GM21360 (cell line): ENCODE data around the gene CEP20.

Source experiments
- ATAC-seq: cut with Tn5 transposase; IDR thresholded peaks from one replicate; pipeline ENCODE4 v1.9.1; 2021; ENCODE audit warnings: mild to moderate bottlenecking, moderate library complexity; ENCODE audit not compliant: unreplicated experiment

CEP20 gene

DNA sequence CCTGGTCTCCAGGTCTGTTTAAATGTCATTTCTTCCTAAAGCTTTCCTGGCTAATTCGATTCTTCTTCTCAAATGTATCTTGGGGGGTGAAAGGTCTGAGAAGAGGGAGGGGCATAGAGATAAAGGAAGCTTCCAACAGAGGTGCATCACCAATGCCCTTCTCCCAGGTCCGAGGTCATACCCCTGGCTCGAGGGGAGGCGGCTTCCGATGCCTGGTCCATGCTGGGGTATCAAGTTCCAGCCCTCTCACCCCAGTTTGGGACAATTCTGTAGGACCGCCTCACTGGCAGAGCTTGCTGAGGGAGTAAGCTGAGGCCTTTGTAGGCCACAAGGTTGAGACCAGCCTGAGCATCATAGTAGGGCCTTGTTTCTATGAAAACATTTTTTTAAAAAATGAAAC is 10.3 kb upstream of the CEP20 start:
- no peak for ATAC-seq

DNA sequence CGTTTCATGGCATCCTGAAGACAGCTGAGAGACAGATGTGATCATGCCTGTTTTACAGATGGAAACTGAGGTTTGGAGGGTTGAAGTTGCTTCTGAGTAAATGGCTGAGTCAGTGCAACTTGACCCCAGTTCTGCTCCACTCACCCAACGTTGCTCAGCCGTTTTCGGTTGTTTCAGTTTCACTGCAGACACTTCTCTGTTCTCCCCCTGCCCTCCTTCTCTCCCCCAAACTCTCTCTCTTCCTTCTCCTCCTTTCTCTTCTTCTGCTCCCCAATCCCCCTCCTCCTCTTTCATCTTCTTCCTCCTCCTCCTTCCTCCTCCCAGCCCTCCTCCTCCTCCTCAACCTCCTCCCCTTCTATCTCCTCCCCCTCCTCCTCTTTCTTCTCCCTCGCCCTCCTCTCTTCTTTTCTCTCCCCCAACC is 9.4 kb upstream of the CEP20 start:
- peak; percentile 57 for ATAC-seq

DNA sequence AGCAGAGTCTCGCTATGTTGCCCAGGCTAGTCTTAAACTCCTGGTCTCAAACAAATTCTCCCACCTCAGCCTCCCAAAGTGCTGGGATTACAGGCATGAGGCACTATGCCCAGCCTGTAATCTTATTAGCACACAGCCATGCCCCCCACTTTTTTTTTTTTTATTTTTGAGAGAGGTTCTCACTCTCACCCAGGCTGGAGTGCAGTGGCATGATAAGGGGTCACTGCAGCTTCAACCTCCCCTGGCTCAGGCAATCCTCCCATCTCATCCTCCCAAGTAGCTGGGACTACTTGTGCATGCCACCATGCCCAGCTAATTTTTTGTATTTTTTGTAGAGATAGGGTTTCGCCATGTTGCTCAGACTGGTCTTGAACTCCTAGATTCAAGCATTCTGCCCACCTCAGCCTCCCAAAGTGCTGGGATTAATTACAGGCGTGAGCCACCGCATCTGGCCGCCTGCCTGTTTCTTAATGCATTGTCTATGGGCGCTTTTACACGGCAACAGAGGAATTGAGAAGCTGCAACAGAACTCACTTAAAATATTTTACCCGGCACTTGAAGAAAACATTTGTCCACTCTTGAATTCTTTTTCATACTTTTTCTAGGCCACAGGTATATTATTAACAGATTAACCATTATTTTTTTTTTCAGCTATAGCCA is 8.8 kb upstream of the CEP20 start:
- no peak for ATAC-seq

DNA sequence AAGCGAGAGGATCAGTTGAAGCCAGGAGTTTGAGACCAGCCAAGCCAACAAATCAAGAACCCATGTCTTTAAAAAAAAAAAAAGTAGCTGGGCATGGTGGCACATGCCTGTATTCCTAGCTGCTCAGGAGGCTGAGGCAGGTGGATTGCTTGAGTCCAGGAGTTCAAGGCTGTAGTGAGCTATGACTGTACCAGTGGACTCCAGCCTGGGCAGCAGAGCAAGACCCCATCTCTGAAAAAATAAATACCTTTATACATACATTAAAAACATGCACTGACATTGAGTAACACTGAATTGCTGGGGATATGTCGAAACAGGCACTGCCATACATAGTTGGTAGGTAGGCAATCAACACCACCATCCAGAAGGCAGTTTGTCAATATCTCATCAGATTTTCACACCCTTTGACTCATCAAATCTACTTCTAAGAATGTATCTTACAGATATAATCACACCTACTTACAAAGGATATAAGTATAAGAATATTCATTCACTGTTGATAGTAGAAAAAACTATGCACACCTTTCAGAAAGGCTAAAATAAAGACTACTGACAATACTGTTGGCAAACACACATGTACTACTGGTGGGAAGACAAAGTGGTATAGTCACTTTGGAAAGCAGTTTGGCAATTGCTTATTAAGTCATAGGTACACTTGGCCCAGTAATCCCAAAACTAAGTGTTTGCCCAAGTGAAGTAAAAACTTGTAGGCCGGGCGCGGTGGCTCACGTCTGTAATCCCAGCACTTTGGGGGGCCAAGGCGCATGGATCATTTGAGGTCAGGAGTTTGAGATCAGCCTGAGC is 6.4 kb upstream of the CEP20 start:
- no peak for ATAC-seq

DNA sequence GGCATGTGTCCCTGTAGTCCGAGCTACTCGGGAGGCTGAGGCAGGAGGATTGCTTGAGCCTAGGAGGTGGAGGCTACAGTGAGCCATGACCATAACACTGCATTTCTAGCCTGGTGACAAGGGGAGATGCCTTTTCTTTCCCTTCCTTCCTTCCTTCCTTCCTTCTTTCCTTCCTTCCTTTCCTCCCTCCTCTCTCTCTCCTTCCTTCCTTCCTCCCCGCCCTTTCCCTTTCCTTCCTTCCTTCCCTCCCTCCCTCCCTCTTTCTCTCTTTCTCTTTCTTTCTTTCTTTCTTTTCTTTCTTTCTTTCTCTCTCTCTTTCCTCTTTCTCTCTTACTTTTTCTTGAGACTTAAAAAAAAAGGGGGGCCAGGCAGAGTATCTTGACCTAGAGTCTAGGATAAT is 3.1 kb upstream of the CEP20 start:
- no peak for ATAC-seq

DNA sequence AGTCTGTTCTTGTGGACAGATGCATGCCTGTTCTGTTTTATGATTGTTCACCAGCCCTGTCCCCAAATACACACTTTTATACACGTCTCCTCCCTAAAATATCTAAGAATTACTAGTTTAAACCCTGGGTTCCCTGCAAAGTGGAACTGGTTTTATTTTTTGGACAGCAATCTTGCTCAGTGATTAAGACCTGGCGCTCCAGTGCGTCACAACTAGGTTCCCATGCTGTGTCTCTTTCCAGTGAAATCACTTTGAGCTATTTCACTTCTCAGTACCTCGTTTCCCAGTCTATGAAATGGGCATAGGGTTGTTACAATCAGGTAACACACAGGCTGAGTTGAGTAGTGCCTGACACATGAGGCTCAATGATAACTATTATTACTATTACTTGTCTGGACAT is 1.1 kb downstream of the CEP20 start:
- no peak for ATAC-seq

DNA sequence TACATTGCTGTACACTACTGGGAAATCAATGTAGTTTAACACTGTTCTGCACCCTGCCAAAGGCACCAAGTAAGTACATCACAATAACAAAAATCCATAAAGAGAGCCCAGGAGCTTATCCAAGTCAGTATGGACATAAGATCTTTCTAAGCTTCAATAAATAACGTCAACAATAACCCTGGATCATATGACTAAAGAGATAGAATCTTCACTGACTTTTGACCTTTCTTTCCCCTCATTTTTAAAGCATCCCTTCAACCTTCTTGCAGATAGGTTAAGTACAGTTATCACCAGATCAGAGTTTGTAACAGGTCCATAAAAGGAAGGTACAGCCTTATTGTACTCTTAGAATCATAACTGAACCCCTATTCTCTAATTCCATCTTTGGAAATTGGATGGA is 2.3 kb downstream of the CEP20 start:
- no peak for ATAC-seq

DNA sequence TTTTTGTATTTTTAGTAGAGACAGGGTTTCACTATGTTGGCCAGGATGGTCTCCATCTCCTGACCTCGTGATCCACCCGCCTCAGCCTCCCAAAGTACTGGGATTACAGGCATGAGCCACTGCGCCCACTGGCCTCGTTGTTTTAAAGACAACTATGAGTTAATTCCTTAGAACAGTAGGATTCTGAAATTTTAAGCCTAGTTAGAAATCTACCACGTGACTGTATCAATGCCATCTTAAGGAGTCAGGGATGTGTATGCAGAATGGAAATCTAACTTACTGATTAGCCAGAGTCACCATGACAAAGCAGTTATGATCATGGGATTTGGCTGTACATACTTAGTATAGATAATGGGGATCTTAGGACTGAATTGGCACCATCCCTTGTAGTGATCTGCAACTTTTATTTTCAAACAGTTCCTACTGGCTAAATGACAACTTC is 2.8 kb downstream of the CEP20 start:
- ATAC-seq: no peak

DNA sequence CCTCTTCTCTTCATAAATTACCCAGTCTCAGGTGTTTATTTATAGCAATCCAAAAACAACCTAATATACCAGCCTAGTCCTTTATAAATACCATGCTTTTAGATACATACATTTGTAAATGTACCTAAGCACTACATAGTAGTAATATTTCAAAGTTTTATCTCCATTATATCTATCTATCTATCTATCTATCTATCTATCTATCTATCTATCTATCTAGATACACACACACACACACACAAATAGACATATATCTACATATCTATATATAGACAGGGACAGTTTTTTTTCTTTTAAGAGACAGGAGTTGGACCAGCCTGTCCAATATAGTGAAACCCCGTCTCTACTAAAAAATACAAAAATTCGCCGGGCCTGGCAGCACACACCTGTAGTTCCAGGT is 5.8 kb downstream of the CEP20 start:
- ATAC-seq: no peak

DNA sequence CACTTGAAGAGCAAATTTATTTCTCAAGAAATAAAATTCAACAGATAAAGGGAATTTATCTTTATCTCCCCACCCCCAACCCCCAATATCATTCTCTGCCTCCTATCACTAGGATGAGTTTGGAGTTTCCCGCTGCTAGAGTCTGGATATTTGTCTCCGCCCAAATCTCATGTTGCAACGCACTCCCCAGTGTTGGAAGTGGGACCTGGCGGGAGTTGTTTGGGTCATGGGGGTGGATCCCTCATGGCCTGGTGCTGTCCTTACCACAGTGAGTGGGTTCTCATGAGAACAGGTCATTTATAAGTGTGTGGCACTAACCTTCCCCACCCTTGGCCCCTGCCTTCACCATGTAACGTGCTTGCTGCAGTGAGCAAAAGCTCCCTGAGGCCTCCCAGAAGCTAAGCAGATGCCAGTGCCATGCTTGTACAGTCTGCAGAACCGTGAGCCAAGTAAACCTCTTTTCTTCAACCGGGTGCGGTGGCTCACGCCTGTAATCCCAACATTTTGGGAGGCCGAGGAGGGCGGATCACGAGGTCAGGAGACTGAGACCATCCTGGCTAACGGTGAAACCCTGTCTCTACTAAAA is 6.5 kb downstream of the CEP20 start:
- no peak for ATAC-seq

DNA sequence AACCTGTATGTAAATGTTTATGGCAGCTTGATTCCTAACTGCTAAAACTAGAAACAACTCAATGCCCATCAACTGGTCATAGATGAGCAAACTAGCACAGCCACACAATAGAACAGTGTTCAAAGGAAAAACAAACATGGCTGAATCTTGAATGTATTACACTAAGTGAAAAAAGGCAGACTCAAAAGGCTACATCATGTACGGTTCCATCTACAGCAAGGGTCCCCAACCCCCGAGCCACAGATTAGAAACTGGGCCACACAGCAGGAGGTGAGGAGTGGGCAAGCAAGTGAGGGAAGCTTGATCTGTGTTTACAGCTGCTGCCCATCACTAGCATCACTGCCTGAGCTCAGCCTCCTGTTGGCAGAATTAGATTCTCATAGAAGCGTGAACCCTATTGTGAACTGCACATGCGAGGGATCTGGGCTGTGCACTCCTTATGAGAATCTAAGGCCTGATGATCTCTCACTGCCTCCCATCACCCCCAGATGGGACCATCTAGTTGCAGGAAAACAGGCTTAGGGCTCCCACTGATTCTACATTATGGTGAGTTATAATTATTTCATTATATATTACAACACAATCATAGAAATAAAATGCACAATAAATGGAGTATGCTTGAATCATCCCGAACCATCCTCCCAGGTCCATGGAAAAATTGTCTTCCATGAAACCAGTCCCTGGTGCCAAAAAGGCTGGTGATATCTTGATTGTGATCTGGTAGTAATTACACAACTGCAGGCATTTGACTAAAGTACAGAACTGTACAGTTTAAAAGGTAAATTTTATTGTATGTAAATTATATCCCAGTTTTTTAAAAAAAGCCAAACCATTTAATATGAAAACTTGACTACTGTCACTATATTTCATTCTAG is 7.7 kb downstream of the CEP20 start:
- no peak for ATAC-seq

DNA sequence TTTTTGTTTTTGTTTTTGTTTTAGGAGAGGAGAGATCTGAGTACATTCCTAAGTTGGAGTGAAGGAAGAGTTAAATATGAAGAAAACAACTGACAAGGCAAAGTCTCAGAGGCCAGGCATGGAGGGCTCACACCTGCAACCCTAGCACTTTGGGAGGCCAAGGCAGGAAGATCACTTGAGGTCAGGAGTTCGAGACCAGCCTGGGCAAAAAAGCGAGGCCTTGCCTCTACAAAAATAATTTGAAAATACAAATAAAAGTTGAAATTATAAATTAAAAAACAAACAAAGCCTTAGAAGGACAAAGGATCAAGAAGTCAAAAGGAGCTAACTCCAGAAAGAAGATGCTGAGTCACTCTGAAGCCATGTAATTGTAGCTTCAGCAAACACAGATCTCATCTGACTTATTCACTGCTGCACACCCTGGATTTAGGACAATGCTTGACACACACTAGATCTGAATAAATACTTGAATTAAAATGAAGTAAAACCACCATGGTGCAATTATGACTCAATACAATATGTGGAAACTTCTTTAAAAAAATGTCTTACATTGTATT is 9.1 kb downstream of the CEP20 start:
- no peak for ATAC-seq

DNA sequence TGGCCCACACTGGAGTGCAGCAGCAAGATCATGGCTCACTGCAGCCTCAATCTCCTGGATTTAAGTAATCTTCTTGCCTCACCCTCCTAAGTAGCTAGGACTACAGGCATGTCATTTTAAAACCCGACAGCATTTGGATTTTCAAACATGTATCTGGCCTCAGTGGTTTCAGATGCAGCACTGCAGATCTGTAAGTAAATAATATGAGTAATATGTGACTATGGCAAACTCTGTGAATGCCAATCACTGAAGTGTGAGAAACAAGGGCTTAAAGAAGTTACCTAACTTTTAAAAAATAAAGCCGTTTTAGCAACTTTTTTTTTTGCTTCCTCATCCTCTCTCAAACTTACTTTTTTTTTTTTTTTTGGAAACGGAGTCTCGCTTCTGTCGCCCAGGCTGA is 11.9 kb downstream of the CEP20 start:
- no peak for ATAC-seq

DNA sequence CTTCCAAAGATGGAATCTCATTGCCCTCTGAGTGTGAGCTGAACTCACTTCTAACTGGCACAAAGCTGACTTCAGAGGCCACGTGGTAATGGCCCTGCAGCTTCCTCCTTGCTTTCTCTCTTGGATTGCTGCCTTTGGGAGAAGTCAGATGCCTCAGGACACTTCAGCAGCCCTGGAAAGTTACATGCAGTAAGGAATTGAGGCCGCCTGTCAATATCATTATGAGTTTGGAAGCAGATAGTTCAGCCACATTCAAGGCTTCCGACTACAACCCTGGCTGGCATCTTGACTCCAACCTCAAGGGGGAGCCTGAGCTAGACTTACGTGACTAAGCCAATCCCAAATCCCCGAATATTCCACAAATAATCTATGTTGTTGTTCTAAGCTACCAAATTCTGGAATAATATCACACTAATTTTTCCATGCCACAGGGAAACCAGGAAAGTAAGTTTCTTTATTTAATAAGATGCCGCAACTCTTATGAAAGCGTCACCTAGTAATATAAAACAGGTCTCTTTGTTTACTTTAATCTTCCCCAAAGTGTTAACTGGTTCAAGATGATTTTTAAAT is 13.6 kb downstream of the CEP20 start:
- ATAC-seq: no peak

DNA sequence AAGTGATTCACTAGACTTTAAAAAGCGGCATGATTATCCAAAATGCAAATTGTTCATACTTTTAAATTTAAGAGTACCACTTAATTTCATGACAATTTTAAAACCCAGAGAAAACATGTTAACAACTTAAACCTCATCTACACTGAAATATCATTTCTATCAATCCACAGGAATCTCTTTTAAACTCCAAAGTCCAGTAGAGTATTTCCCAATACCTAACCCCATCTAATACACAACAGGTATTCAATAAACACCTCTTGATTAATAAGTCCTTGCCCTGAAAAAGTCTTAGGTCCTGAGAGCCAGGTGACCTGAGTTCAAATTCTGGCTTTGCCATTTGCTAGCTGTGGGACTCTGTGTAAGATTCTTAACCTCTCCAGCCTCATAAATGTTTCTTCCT is 14.7 kb downstream of the CEP20 start:
- ATAC-seq: no peak

DNA sequence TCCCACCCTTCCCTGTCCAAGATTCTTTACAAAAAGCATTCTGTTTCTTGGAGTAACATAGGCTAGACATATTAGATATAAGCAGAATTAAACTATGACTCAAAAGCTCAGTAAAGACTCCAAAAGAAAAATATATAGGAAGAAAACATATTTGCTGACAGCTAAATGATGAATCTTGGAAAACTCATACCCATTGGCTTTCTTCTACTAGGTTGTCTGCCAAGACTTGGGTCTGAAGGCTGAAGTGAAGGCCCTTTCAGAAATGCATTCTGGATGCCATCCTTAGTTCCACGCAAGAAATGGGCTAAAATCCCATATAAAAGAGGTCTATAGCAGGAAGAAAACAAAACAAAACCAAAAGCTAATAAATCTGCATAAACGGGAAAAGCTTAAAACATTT is 15.1 kb downstream of the CEP20 start:
- no peak for ATAC-seq

DNA sequence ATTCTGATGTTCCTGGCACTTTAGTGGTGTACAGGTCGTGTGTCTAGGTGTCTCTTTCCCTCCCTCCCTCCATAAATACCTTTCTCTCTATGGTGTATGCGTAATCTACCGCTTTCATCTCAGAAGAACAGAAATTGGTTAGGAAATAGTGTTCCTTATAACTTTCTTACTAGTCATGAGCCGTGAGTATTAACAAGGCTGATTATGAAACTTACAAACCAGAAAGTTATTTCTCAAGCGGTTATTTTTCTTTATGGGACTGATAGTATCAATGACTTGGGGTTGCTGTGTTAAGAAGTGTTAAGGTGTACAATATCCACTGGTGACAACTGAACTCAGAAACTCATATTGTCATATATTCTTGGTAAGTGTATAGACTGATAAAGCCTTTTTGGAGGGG is 18.4 kb downstream of the CEP20 start:
- ATAC-seq: no peak

DNA sequence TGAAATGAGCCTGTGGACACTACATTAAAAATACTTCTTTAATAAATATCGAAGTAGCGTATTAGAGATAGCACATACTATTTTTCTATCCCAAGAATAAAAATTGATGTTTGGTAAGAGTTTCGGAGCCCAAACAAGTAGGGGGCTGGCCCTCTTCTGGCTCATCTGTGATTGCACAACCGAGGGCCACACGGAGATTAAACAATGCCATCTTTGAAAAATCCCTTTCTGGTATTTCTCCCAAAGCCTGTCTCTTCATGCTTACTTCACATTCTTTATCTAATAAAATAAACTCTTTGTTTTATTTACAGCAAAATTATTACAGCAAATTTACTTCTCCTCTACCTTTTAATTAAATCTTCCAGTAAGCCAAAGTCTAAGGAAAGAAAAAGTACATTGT is 22.0 kb downstream of the CEP20 start:
- no peak for ATAC-seq

DNA sequence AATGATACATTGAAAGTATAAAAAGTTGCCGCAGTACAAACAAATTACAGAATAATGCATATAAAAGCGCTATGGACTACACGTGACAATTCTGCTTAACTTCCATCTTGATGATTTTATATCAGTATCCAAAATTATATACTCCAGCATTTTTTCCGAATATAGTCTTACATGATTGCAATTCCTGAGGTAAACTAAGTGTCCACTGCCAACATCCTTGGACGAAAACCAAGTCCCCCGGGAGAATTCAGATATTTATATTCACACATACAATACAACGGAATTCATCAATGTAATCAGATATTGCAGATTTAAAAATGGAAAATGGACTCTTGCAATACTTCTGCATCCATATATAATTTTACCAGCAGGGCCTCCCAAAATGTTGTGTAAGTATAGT is 22.7 kb downstream of the CEP20 start:
- no peak for ATAC-seq

DNA sequence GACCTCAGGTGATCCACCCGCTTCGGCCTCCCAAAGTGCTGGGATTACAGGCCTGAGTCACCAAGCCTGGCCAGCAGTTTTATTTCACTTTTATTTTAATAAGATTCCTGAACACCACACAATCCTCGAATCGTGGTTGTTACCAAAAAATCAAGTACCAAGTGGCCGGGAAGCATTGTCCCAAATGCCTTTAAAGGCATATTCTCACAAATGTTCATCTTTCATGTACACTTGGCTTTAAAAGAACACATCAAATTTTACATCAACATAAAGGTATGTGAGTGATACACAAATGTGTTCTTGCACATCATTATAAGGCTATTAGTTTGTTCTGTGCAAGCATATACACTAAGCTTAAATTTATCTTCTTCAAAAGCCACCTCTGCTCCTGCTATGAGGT is 23.5 kb downstream of the CEP20 start:
- ATAC-seq: no peak

DNA sequence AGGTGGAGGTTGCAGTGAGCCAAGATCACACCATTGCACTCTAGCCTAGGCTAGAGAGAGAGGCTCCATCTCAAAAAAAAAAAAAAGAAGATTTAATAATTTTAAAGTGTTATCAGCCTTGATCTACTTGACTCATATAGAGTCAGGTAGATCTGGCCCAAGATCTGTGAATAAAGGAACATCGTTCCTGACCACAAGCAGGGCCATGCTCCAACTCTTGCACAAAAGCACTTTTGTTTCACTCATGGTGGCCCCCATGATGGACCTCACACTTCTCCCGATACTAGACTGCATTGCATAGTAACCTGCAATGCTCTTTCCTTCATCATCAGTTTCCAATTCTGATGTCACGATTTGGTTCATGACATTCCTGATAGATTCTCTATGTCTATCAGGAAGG is 26.4 kb downstream of the CEP20 start:
- ATAC-seq: no peak
